ENCODE results near the gene IQSEC1. TPM values are rescaled to one million over a fixed set of nuclear protein-coding genes. Genes with fewer than 3 reads are reported as not detected.
"Not testable (repeated sequence)": the region's sequence is repeated elsewhere in the genome, so short reads cannot be mapped to it uniquely, and the experiment has no call there.

The IQSEC1 gene
- total and polyA plus RNA-seq, 10 of the 15 experiments (the other 5 are each of a cell fraction or from before 2014, with no cell fraction given): 0.92 to 55.2 (median 8.5) TPM

DNA sequence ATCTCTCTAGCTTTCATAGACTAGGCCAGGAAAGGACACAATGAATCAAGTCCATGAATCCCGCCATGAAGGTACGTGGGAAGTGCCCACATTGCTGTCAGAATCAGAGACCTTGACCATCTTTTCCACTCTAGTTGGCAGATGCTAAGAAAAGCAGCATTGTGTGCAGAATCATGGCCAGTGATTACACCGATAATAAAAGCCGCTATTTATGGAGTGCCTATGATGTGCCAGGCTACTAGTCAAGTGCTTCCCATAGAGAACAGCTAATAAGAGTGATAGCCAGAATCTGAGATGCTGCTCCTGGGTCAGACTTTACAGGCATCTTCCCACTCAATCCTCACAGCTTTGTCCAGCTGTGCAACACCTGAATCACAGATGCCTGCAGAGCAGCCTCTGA is 218.7 kb downstream of the IQSEC1 start:
- no peaks in the 10 kb centered on the region for H3K36me3 ChIP-seq (ENCODE audit: control insufficient read depth in 2 of 2, insufficient read depth in 2 of 2, low read length in 1 of 2)
- H3K4me1 ChIP-seq (ENCODE audit: control insufficient read depth, insufficient read depth, low read length): no peaks in the 10 kb centered on the region
- WGBS (ENCODE audit: insufficient coverage, insufficient replicate concordance, low lambda C conversion rate, missing lambda C conversion rate): 27% methylated on average over 4 of the region's 4 CpGs
- no peak overlapping the region for H3K4me2 ChIP-seq (ENCODE audit: control insufficient read depth, insufficient read depth)
- RAD21 ChIA-PET (ENCODE audit: unreplicated experiment): interaction anchor here (1.3 kb wide), 1 partner anchor 37 kb away, joined by 3 read pairs; no protein-coding TSS in a partner anchor
- SMC1A ChIA-PET (ENCODE audit: uncharacterized antibody, unreplicated experiment): no interaction called here
- in situ Hi-C loops (cut with MboI): no loop called here
- no peaks in the 10 kb centered on the region for H4K20me1 ChIP-seq (ENCODE audit: control insufficient read depth, insufficient read depth)
- no peak overlapping the region for H2AFZ ChIP-seq (ENCODE audit: control insufficient read depth, low read depth, low read length)
- H3K27me3 ChIP-seq (replicated peaks in 1 of 2; ENCODE audit: control insufficient read depth in 2 of 2, insufficient read depth in 2 of 2, low read length in 1 of 2): peaks cover 2% of the 10 kb centered on the region in 2 experiments; a peak in 2 of 4 replicates
- H3K9me3 ChIP-seq (replicated peaks; ENCODE audit: control insufficient read depth, insufficient read depth, low read length): no peaks in the 10 kb centered on the region
- H3K79me2 ChIP-seq (ENCODE audit: control insufficient read depth, insufficient read depth, low read length): no peaks in the 10 kb centered on the region
- no peak overlapping the region for H3K9ac ChIP-seq (ENCODE audit: control insufficient read depth, insufficient read depth, low read length)
- FAIRE-seq (no peak), DNase-seq (ENCODE audit: low read depth, low spot score) (no peak), ATAC-seq (no peak)
- H3K4me3 ChIP-seq: no peak overlapping the region
- POLR2A ChIA-PET: no interaction called here
- no peak overlapping the region for H3K27ac ChIP-seq (ENCODE audit: control insufficient read depth, insufficient read depth)
- CTCF ChIA-PET: interaction anchor here (1.3 to 2.0 kb wide), 3 partner anchors 13 to 36 kb away, joined by 3 to 12 read pairs (median 6); partner anchors contain the start of gene RPL32
- no TSS peak for BruUV-seq (replicated peaks)
- TF ChIP-seq, protein P1, sequence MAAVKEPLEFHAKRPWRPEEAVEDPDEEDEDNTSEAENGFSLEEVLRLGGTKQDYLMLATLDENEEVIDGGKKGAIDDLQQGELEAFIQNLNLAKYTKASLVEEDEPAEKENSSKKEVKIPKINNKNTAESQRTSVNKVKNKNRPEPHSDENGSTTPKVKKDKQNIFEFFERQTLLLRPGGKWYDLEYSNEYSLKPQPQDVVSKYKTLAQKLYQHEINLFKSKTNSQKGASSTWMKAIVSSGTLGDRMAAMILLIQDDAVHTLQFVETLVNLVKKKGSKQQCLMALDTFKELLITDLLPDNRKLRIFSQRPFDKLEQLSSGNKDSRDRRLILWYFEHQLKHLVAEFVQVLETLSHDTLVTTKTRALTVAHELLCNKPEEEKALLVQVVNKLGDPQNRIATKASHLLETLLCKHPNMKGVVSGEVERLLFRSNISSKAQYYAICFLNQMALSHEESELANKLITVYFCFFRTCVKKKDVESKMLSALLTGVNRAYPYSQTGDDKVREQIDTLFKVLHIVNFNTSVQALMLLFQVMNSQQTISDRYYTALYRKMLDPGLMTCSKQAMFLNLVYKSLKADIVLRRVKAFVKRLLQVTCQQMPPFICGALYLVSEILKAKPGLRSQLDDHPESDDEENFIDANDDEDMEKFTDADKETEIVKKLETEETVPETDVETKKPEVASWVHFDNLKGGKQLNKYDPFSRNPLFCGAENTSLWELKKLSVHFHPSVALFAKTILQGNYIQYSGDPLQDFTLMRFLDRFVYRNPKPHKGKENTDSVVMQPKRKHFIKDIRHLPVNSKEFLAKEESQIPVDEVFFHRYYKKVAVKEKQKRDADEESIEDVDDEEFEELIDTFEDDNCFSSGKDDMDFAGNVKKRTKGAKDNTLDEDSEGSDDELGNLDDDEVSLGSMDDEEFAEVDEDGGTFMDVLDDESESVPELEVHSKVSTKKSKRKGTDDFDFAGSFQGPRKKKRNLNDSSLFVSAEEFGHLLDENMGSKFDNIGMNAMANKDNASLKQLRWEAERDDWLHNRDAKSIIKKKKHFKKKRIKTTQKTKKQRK (IDR thresholded peaks at IDR 0.05; ENCODE audit: low read depth, low read length): no peak
- intact Hi-C loops (cut with micrococcal nuclease; ENCODE audit: unreplicated experiment): no loop called here

- H3K4me2 ChIP-seq (ENCODE audit: control insufficient read depth, insufficient read depth); H4K20me1 ChIP-seq (ENCODE audit: control insufficient read depth, insufficient read depth); SMC1A ChIA-PET (ENCODE audit: uncharacterized antibody, unreplicated experiment); in situ Hi-C loops (cut with MboI); POLR2A ChIA-PET; intact Hi-C loops (cut with micrococcal nuclease; ENCODE audit: unreplicated experiment); H3K4me1 ChIP-seq (ENCODE audit: control insufficient read depth, insufficient read depth, low read length); H3K79me2 ChIP-seq (ENCODE audit: control insufficient read depth, insufficient read depth, low read length); H2AFZ ChIP-seq (ENCODE audit: control insufficient read depth, low read depth, low read length); H3K27ac ChIP-seq (ENCODE audit: control insufficient read depth, insufficient read depth); H3K27me3 ChIP-seq (replicated peaks in 1 of 2; ENCODE audit: control insufficient read depth in 2 of 2, insufficient read depth in 2 of 2, low read length in 1 of 2); DNase-seq (ENCODE audit: low read depth, low spot score); ATAC-seq; BruUV-seq (replicated peaks); H3K9me3 ChIP-seq (replicated peaks; ENCODE audit: control insufficient read depth, insufficient read depth, low read length); H3K36me3 ChIP-seq (ENCODE audit: control insufficient read depth in 2 of 2, insufficient read depth in 2 of 2, low read length in 1 of 2); H3K9ac ChIP-seq (ENCODE audit: control insufficient read depth, insufficient read depth, low read length); H3K4me3 ChIP-seq; RAD21 ChIA-PET (ENCODE audit: unreplicated experiment): not testable (repeated sequence)
- FAIRE-seq: peak; percentile 64
- WGBS (ENCODE audit: insufficient coverage, insufficient replicate concordance, low lambda C conversion rate, missing lambda C conversion rate): 46% methylated on average over 2 of the region's 2 CpGs
- CTCF ChIA-PET: interaction anchor here (1.8 to 2.0 kb wide), 2 partner anchors 12 to 37 kb away, joined by 6 to 12 read pairs; partner anchors contain the start of gene RPL32
These were observed 219.4 kb downstream of the IQSEC1 start for GRCh38 chr3:12853847-12854246.

Measured in GM12878 (cell line).